NCI-H128 (cell line): Measurements from ENCODE around the gene SKOR2.

Experiments used
- DNase-seq: peaks from one replicate; lab custom pipeline; 2025; ENCODE audit not compliant: unreplicated experiment; lab: John Stamatoyannopoulos, UW

SKOR2 gene

DNA sequence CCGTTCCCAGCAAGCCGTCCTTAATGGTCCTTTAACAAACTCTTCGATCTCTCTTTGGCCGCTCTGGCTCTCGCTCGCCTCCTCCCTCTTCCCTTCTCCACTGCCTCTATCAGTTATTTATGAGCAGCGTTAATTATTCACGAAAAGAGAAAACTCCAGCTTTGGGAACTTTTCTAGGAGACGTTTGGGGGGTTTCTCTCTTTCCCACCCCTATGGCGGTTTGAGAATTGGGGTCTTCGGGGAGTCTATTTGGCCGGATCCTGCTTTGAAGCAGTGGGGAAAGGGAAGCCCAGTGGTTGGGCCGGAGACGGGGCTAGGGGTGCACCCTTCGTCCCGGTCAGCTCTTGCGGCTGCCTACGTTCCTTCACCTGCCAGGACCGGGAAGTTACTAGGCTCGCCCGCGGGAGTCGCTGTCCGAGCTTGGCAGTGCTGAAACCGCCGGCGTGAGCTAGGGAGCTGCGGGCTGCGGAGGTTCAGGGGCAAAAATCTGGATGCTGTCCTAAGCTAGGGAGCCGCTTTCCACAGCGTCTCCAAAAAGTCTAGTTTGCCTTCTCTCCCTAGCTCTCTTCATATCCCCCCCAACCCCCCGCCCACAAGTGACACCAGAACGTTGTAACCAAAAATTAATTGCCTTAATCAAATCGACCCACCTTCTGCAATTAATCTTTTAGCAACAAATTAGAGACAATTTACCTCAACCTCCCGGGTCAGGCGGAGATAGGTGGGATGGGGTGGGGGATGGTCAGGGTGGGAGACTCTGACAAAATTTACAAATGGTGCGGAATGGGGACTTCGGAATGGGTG lies 8.9 kb upstream of the SKOR2 start:
- DNase-seq = no peak

DNA sequence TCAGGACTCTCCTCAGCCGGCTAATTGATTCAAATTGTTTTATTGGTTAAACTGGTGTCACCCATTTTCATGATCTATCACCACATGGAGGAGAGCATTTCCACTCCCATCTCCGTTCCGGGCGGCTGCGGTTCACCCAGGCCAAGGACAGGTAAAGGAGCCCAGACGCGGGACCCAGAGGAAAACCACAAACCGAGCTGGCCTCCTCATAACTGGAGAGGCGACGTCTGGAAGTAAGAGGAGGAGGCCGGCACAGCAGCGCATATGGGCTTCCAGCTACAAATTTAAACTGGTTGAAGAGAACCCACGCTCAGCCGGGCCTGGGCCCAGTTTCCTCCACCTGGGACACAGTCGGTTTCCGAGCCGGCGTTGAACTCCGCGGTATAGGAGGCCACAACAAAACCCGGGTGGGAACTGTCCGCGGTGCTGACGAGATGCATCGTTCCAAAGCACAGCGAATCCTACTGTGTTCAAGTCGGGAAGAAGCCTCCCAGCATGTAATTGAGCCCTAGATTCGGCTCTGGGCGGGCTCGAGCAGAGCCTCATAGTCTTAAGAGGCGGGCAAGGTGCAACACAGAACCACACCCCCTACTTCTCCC lies 3.0 kb upstream of the SKOR2 start:
- no peak for DNase-seq

DNA sequence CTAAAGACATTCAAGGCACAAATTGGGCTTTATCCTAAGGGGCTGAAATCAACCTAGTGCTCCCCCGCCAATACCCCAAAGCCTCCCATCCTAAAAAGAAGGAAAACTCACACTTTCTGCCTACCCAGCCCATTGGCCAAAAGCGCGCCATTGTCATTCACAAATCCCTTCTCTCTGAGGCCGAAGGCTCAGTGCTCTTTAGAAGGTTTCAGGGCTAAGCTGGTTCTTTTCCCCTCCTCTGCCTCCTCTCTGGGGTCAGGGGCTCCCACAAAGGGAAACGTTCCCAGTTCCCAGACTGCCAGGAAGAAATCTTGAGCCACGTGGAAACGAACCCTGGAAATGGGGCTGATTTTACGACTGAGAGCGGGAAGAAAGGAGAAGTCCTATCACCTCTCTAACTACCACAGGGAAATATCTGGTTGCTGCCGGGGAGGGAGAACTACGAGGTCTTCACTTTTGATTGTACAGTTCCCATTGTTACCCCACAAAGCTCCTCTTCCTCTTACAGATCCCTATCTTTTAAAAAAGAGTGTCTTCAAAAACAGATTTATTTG lies 1.7 kb upstream of the SKOR2 start:
- no peak for DNase-seq

DNA sequence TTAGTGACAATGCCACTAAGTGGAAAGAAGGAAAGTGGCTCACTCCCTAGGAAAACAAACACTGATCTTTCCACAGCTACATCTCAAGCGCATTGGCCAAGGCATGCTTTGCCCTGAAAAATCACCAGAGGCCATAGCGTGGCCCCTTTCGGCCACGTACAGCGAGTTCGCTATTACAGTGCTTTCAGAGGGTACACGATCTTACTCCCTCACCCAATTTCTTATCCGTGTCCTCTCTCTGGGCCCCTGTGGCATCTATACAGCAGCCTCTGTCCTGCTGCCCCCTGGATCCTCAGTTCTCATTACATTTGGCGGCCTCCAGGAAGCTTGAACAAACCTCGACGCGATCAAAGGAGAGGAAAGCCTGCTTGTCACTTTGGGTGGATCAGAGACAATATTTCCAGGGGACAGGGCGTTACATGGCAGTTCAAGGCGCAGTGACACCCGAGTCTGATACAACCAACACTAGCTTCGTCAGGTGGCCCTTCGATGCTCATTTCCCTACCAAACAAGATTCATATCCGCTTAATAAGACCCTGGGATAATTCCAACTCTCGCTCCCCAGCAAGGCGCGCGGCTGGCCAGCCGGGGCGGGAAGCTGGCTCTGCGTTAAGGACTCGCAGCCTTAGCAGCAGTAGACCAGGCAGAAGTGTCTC lies 941 bp downstream of the SKOR2 start:
- no peak for DNase-seq

DNA sequence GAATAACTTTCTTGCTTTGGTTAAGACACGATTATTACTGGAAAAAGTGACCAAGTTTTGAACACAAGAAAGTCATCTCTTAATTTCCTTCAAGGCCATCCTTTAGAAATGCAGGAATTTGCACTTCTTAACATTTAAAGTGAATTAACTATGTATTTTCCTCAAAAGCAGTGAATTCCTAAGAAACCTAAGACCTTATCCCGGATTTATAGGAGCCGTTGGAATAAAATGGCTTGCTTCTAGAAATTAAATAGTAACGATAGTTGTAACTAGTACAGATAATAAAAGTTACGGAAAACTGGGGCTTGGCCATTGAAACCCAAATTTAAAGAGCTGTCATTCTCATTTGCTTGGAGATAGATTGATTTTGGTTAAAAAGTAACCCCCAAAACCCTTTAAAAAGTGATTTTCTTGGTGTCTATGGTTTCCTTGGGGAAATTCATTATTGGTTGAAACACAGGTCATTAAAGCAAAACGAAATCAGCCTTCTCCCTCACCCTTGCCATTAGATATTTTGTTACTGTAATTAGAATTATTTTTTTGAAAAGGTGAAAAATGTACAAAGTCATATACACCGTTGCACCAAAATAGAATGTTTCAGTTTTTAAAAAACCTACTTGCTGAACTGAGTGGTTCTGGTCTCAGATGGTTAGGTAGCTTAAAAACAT lies 2.0 kb downstream of the SKOR2 start:
- DNase-seq = no peak

DNA sequence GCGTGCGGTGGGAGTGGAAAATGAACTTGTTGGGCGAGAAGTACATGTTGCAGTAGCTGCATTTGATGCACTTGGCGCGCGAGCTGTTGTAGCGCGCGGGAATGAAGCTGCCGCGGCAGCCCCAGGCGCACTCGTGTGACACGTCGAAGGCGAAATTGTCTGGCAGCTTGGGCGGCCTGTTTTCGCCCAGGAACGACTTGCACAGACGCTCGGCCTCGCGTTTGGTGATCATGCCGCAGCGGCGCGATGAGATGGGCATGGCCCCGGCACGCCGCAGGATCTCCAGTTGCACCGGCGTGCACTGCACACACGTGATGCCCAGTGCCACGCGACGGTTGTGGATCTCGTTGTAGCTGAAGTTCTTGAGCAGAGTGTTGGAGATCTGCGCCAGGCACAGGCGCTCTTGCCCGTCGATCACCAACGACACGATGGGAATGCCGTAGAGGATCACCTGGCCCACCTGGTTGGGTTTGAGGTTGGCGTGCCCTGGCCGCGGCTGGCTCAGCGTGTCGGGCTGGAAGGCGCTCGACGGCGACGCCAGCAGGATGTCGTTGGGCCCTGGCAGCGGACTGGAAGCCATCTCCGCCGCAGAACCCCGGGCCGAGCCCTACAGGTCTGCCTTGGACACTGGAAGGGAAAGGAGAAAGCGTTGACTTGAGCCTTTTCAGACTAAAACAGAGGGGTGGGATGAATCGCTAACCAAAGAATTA lies 2.7 kb downstream of the SKOR2 start:
- DNase-seq = no peak

DNA sequence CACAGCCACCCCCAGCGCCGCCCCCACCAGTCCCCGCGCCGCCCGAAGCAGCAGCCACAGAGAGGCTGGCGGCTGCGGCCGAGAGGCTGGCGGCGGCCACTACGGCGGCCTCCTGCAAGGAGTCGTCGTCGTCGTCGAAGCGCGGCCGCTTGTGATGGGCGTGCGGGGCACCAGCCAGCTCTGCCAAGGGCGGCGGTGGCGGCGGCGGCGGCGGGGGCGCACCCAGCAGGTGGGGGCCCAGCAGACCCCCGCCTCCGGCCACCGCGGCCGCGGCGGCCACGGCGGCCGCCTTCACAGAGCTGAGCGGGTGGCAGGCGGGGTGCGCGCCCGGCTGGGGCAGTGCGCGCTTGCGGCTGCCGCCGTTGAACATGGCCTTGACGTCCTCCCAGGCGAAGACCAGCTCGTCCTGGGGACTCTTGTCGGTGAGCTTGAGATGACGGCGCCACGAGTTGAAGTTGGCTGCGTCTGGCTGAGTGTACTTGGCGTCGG lies 3.3 kb downstream of the SKOR2 start:
- no peak for DNase-seq

DNA sequence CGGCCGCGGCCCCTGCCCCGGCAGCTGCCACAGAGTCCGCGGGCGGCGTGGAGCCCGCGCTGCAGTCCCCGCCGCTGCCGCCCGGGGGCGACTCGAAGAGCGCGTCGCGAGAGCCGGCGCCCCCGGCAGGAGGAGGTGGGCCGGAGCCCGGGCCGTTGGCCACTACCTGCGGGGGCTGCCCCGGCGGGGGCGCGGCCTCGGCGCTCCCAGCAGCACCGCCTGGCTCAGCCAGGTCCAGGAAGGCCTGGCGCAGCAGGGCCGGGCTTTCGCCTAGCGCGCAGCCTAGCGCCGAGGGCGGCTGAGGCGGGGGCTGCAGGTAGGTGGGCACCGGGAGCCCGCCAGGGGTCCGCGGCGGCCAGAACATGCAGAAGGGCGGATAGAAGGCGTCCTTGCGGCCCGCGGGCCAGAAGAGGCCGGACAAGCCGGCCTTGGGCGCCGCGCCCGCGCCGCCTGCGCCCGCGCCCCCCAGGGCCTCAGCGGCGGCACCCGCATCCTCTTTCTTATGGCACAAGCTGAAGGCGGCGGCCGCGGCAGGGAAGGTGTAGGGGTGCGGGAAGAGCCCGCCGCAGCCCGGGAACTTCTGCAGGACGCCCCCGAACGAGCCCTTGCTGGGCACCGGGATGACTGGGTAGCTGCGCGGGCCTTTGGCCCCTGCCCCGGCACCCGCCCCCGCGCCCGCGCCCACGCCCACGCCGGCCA lies 3.9 kb downstream of the SKOR2 start:
- DNase-seq = no peak

DNA sequence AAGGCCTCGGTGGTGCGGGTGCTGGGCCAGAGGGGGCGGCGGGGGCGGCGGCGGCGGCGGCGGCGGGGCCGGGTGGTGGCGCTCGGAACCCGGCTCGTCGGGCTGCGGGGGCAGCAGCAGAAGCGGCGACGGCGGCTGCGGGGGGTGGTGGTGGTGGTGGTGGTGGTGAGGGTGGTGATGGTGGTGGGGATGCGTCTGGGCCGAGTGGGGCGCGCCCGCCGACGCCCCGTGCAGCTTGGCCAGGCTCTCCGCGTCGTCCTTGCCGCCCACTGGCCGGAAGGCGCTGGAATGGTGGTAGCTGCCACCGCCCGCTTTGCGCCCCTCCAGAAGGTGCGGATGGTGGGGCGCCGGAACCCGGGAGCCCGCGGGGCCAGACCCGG lies 4.4 kb downstream of the SKOR2 start:
- DNase-seq = no peak

DNA sequence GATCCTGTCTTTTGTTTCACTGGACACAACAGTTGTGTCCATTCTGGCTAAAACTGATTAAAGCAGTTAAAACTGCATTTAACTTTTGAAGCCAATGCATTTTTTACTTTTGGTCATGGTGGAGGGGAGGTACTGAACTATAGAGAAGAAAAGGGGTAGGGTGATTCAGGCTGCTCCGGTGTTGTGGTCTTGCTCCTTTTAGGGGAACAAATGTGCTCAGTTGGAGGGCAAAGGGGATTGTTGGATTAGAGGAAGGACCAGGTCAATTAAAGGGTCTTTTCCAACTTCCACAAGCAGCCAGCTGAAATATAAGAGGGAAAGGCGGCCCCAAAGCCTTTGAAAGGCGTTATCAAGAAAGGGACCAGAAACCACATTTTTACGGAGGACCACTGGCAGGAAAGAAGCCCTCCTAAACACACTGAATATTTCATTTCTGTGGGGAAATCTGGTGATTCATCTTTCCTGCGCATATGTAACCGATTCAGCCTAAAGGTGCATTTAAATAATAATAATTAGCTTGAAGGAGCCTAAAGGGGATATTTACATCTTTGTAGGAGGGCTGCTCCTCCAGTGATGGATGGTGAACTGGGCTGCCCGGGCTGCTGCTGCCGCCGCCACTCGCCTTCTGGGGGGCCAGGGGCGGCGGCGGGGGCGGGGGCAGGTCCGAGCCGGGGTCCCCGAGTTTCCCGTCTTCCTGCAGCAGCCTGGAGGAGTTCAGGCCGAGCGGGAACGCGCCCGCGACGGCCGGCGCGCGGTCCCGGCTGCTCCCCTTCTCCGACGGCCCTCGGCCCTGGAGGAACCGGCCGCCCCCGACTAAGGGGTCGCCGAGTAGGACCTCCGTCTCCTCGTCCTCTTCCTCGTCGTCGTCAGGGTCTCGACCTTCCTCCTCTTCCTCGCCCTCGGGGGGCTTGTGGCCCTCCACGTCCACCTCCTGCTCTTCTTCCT lies 5.2 kb downstream of the SKOR2 start:
- DNase-seq = no peak

DNA sequence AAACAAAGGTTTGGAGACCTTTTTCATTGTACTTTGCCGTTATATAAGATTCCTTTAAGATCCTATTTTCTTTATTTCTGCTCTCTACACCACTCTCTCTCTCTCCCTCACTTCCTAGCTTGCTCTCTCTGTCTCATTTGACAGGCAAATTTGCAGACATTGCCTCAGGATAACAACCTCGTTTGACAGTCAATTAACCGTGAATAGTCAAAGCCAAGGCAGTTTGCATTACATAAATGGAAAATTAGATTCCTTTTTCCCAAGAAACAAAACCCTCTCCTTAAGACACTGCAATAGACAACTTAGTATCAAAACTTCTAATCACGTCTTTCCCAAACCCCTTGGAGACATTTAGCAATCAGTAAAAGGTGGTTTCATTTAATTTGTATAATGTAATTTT lies 7.4 kb downstream of the SKOR2 start:
- no peak for DNase-seq

DNA sequence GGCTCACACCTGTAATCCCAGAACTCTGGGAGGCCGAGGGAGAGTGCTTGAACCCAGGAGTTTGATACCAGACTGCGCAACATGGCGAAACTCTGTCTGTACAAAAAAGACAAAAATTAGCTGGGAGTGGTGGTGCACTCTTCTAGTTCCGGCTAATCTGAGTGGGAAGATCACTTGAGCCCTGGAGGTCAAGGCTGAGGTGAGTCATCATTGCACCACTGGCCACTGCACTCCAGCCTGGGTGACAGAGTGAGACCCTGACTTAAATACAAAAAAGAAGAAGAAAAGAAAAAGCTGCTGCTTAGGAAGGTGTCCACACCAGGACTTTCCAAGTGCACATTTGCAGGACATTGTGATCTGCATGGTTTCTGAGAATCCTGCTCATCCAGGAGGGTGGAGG lies 16.4 kb downstream of the SKOR2 start:
- DNase-seq = no peak

DNA sequence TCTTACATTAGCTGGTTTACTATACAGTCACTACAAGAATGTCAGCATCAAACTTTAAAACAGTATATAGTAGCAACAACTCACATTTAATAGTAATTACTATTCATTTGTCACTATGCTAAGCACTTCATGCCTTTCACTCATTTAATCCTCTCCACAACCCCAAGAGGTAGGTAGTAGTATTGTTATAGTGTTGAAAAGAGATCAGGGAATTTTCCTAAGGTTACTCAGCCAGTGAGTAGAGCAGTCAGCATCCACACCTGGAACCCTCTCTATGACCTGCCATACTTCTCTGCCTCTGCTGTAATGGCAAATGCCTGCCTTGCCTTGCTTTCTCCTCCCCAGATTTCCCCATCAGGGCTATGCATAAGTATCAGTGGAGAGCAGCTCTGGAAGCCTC lies 24.8 kb downstream of the SKOR2 start:
- no peak for DNase-seq

DNA sequence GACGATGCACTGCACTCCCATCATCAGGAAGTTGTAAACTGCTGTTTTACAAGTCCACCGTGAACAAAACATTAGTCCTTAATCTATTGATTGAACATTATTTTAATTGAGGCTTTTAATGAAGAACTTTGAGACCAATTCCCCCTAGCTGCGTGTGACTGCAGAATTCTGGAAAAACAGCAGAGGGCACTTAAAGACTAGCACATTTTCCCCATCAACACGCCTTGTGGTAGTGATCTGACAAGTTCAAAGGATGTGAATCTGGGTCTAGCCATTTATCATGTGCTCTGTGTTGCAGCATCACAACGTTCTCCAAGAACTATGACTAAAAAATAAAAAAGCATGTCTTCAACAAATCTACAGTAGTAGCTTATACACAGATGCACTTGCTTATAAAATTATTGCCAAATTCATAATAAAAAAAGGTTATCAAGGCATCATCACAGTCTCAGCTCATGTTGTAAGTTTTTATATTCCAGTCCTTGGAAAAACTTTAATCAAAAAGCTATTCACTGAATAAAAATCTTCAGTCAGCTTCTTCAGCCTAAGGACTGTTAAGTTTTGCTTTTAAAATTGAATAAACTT lies 35.8 kb downstream of the SKOR2 start:
- peak; percentile 52 for DNase-seq

DNA sequence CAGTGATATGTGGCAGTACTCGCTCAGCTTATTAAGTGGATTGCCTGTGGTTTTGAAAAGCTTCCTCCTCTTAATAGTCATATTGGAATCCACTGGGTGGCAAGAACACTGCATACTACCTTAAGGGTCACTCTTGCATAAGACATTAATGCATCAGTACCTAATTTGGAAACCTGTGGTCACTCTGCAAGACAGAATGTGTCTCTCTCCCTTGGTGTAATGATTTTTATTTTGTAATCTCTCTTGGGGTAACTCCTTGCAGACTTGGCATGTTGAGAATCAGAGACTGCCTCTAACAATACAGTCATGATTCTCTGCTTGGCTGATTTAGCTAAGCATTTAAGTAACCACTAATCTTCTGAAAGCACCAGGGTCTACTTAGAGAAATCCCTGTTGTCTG lies 42.3 kb downstream of the SKOR2 start:
- DNase-seq = no peak

DNA sequence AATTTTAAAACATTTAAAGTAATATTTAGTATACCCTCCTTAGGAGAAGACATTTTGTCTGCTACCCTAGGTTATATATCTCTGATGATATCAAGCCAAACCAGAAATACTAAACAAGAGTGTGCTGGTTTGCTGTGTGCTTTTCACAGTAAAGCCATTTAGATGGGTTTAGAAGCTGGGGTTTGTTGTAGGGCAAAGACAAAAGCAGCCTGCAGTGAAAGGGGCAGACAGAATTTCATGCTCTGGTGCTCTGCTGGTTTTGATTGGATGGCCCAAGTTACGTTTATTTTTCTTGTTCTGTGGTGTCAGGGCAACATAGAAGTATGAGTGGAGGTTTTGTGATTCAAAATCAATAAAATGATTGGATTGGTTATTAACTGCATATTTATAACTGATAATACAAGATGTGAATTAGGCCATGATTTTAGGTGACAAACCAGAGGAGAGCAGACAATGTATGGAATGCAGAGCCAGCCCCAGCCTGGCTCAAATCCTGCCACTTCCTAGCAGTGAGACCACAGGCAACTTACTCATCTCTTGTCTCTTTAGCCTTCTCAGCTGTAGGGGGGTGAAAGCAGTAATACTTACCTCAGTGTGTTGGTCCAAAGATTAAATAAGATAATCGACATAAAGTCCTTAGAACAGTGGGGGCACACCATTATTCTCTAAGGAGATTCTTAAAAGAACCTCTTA lies 44.4 kb downstream of the SKOR2 start:
- no peak for DNase-seq

DNA sequence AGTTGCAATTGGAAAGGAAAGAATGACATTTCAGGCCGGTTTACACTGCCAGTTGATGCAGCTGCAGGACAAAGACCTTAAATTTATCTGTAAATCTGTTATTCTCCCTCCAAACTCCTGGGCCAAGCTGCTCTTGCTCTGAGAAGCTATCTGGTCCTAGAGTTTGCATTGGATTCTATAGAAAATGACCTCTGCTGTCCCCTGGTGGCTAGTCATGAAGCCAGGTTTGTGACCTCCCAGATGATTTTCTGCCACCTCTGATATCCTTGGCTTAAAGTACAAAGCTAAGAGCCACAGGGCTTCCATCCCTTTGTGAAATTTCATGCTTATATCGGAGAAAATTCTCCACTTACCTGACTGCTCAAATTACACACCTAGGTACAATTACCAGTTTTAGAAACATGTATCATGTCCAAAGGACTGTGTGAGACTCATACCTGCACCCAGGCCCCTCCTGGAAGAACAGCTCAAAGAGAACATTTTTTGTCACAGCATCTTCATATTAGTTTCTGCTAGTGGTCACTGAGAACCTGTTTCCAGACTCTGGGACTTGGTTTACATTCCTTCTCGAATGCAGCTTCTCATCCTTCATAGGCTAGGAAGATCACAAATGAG lies 46.4 kb downstream of the SKOR2 start:
- DNase-seq = no peak
